CD4-positive, alpha-beta T cell (primary cell): ENCODE data around the gene CCDC60. TPM values are rescaled to one million over a fixed set of nuclear protein-coding genes. Genes with fewer than 3 reads are reported as not detected.

ENCODE experiments used
- ATAC-seq: fragments of 200-7000 bp; cut with Tn5 transposase; one replicate; pipeline ENCODE4 v1.10.0; 2022; ENCODE audit warnings: mild to moderate bottlenecking; ENCODE audit not compliant: poor library complexity
- CTCF ChIA-PET: fragments of 350-600 bp; sonication (Branson Sonifier 250); formaldehyde crosslinking; loops from one replicate; lab custom pipeline; 2021; ENCODE audit warnings: antibody characterized with exemption, inconsistent platforms; lab: Charles Lee
- POLR2A ChIA-PET: fragments of 350-600 bp; sonication (Branson Sonifier 250); formaldehyde crosslinking; loops from one replicate; lab custom pipeline; 2021; ENCODE audit warnings: antibody characterized with exemption, inconsistent platforms; lab: Charles Lee
- DNase-seq, 14 experiments: peaks; one replicate each; pipeline ENCODE4 v3.0.0-alpha.2; 2013 to 2020; ENCODE audit warnings: mixed read lengths in 2 of 14
- H3K27ac ChIP-seq, 2 donors: one replicate each; pipeline versions ENCODE4 v1.5.1 to v1.7.0; 2013; ENCODE audit warnings: low read length in 2 of 2, low read depth in 1 of 2, mild to moderate bottlenecking in 1 of 2
- H3K27me3 ChIP-seq, 2 experiments: 1 replicate in 1 of 2; 2 replicates in 1 of 2; pipeline versions ENCODE4 v1.6.1 to v1.7.0; 2013; ENCODE audit warnings: low read length in 2 of 2, control low read depth in 1 of 2, mild to moderate bottlenecking in 1 of 2, moderate library complexity in 1 of 2; ENCODE audit not compliant: insufficient read depth in 2 of 2, control insufficient read depth in 1 of 2
- H3K36me3 ChIP-seq: one replicate; pipeline ENCODE4 v1.6.1; 2013; ENCODE audit warnings: low read length, control low read depth; ENCODE audit not compliant: insufficient read depth
- H3K4me1 ChIP-seq: one replicate; pipeline ENCODE4 v1.6.1; 2013; ENCODE audit warnings: low read length, control low read depth; ENCODE audit not compliant: insufficient read depth
- H3K4me3 ChIP-seq: one replicate; pipeline ENCODE4 v1.5.1; 2013; ENCODE audit warnings: mild to moderate bottlenecking, low read length, moderate library complexity
- H3K9me3 ChIP-seq, 2 experiments: 1 replicate in 1 of 2; 2 replicates in 1 of 2; pipeline versions ENCODE4 v1.6.1 to v1.7.0; 2013; ENCODE audit warnings: low read length in 2 of 2, mild to moderate bottlenecking in 2 of 2, control low read depth in 1 of 2, moderate library complexity in 1 of 2; ENCODE audit not compliant: control insufficient read depth in 1 of 2, insufficient read depth in 1 of 2
- H3K27ac Mint-ChIP-seq: one replicate; pipeline ENCODE4 v1.8.0; 2020; ENCODE audit warnings: mixed read lengths
- H3K27me3 Mint-ChIP-seq: one replicate; pipeline ENCODE4 v1.8.0; 2021; ENCODE audit warnings: mixed read lengths
- H3K36me3 Mint-ChIP-seq: one replicate; pipeline ENCODE4 v1.8.0; 2021; ENCODE audit warnings: low read depth, mixed read lengths
- H3K4me1 Mint-ChIP-seq: one replicate; pipeline ENCODE4 v1.8.0; 2021; ENCODE audit warnings: low read depth, mixed read lengths
- H3K4me3 Mint-ChIP-seq: one replicate; pipeline ENCODE4 v1.8.0; 2020; ENCODE audit warnings: mild to moderate bottlenecking, mixed read lengths
- H3K9me3 Mint-ChIP-seq: one replicate; pipeline ENCODE4 v1.8.0; 2020; ENCODE audit warnings: mixed read lengths
- intact Hi-C, 2 experiments: fragments of 100-400 bp; cut with DNase I in 1 of 2; cut with micrococcal nuclease in 1 of 2; formaldehyde crosslinking; loops; one replicate each; pipeline versions ENCODE4 v1.15.1 to v1.9.0; 2023 to 2025; cut with DNase I, micrococcal nuclease
- total RNA-seq, 174 experiments: library from RNA in 2 of 174; stranded (reverse) in 2 of 174; gene quantifications; one replicate each; pipeline ENCODE4 v1.2.3 and lab custom pipeline; 2021 to 2026
- TF ChIP-seq, protein P1 (sequence below): fragments of 200-600 bp; IDR thresholded peaks from one replicate; pipeline ENCODE4 v1.8.0; 2022; ENCODE audit warnings: antibody characterized with exemption, mild to moderate bottlenecking

Gene CCDC60
- total RNA-seq, 2 experiments from 2014 or later, result not detected

DNA sequence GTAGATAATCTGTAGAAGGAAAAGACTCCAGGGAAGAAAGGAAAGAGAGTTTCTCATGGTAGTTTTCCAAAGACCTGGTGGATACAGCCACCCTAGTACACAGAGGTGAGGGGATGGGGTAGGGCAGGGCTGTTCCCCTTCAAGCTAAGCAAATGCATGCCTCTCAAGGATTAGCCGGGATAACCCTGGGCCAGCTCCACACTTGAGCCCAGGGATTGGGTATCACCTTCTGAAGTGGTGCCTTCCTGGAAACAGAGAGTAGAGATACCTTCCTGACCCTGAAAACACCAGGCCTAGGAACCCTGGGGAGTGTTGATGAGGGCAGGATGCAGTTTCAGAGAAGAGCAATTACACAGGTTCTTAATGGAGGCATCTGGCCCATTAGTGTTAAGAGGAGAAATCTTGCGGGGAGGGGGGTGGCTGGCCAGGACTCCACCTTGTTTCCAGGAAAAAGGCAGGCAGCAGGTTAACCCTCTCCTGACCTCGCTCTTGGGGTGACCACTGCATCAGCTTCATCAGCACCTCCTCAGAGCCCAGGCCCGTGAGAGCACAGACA lies 152.1 kb downstream of the CCDC60 start:
- Mint-ChIP-seq H3K4me1 (no peaks in the 10 kb centered on the region), H3K9me3 (no peaks in the 10 kb centered on the region), H3K27me3 (peaks cover 62% of the 10 kb centered on the region), H3K36me3 (no peaks in the 10 kb centered on the region), H3K27ac (no peak overlapping the region), H3K4me3 (no peak overlapping the region)
- H3K27ac ChIP-seq, result no peak overlapping the region
- no peaks in the 10 kb centered on the region for H3K36me3 ChIP-seq
- TF ChIP-seq, protein P1, sequence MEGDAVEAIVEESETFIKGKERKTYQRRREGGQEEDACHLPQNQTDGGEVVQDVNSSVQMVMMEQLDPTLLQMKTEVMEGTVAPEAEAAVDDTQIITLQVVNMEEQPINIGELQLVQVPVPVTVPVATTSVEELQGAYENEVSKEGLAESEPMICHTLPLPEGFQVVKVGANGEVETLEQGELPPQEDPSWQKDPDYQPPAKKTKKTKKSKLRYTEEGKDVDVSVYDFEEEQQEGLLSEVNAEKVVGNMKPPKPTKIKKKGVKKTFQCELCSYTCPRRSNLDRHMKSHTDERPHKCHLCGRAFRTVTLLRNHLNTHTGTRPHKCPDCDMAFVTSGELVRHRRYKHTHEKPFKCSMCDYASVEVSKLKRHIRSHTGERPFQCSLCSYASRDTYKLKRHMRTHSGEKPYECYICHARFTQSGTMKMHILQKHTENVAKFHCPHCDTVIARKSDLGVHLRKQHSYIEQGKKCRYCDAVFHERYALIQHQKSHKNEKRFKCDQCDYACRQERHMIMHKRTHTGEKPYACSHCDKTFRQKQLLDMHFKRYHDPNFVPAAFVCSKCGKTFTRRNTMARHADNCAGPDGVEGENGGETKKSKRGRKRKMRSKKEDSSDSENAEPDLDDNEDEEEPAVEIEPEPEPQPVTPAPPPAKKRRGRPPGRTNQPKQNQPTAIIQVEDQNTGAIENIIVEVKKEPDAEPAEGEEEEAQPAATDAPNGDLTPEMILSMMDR, result no peak
- intact Hi-C loops, result no loop called here
- ChIA-PET POLR2A (no interaction called here), CTCF (no interaction called here)
- peaks cover 0 to 2% of the 10 kb centered on the region in 2 experiments for H3K27me3 ChIP-seq
- no peak overlapping the region for H3K4me3 ChIP-seq
- DNase-seq (no peak), ATAC-seq (no peak)
- H3K9me3 ChIP-seq, result no peaks in the 10 kb centered on the region
- H3K4me1 ChIP-seq, result no peaks in the 10 kb centered on the region

DNA sequence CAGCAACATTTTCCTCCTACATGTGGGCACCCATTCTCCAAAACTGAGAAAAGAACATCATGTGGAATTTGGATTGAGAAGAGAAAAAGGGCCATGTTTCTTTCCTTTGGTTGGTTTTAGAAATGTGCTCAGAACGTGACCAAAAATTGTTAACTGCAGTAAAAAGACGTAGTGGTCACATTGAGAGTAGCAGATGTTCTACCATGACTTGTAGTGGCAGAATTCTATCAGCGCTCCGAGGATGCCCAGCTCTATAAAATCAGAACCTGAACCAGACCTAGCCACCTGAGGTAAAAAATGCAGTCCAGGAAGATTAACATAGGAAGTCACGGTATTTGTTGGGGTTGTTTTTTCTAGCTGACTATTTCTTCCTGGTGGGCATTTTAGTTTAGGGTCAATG lies 157.3 kb downstream of the CCDC60 start:
- CTCF ChIA-PET, result interaction anchor here (1.3 kb wide), 2 partner anchors 12 to 13 kb away, joined by 3 to 4 read pairs; no protein-coding TSS in a partner anchor
- intact Hi-C loops, result no loop called here
- Histone ChIP-seq H3K27me3 (peaks cover 3 to 6% of the 10 kb centered on the region in 2 experiments), H3K36me3 (no peaks in the 10 kb centered on the region), H3K4me3 (no peak overlapping the region), H3K4me1 (no peaks in the 10 kb centered on the region), H3K27ac (no peak overlapping the region), H3K9me3 (no peaks in the 10 kb centered on the region)
- Mint-ChIP-seq H3K4me1 (no peaks in the 10 kb centered on the region), H3K36me3 (no peaks in the 10 kb centered on the region), H3K9me3 (no peaks in the 10 kb centered on the region), H3K4me3 (no peak overlapping the region), H3K27me3 (peaks cover 79% of the 10 kb centered on the region), H3K27ac (no peak overlapping the region)
- TF ChIP-seq, protein P1, result no peak
- ATAC-seq (no peak), DNase-seq (no peak)
- POLR2A ChIA-PET, result no interaction called here

DNA sequence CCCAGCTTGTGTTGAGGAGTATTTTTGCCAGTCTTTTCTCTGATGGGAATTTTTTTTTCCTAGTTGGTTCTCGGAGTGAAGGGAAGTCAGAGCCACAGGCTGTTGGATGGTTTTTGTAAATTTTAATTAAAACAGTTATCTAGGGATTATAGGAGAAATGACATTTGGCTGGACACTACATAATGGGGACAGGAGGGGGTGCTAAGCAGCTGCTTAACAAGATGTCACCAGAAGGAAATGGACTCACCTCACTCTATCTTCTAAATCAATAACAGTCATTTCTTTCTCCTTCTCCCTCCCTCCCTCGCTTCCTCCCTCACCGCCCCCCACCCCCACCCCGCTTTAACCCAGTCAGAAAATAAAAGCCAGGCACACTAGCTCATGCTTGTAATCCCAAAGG lies 165.7 kb downstream of the CCDC60 start:
- DNase-seq (no peak), ATAC-seq (no peak)
- POLR2A ChIA-PET, result no interaction called here
- CTCF ChIA-PET, result no interaction called here
- H3K27ac Mint-ChIP-seq, result no peak overlapping the region
- H3K4me1 Mint-ChIP-seq, result no peaks in the 10 kb centered on the region
- H3K9me3 Mint-ChIP-seq, result no peaks in the 10 kb centered on the region
- Histone ChIP-seq H3K36me3 (no peaks in the 10 kb centered on the region), H3K4me3 (no peak overlapping the region), H3K27ac (no peak overlapping the region), H3K27me3 (peaks cover 4 to 12% of the 10 kb centered on the region in 2 experiments), H3K4me1 (no peaks in the 10 kb centered on the region), H3K9me3 (peaks cover 0 to 4% of the 10 kb centered on the region in 2 experiments)
- intact Hi-C loops, result no loop called here
- peaks cover 51% of the 10 kb centered on the region for H3K27me3 Mint-ChIP-seq
- TF ChIP-seq, protein P1, result no peak
- H3K4me3 Mint-ChIP-seq, result no peak overlapping the region
- no peaks in the 10 kb centered on the region for H3K36me3 Mint-ChIP-seq
